T-cell (primary cell): ENCODE data around the gene NOPCHAP1. TPM values are rescaled to one million over a fixed set of nuclear protein-coding genes. Genes with fewer than 3 reads are reported as not detected.
A peak's percentile ranks its signal among the peaks of the same experiment; 100 is the strongest.
"Not testable (repeated sequence)": the region's sequence is repeated elsewhere in the genome, so short reads cannot be mapped to it uniquely, and the experiment has no call there.

Experiments
- ATAC-seq, 4 experiments: fragments of 200-7000 bp in 3 of 4; fragments of 150-1000 bp in 1 of 4; cut with Tn5 transposase; replicated peaks in 1 of 4; 1 replicate in 3 of 4; 2 replicates in 1 of 4; pipeline ENCODE4 v1.10.0; 2021; ENCODE audit warnings: moderate library complexity in 3 of 4, mild to moderate bottlenecking in 2 of 4, moderate number of reproducible peaks in 1 of 4
- CTCF ChIA-PET, 2 donors: fragments of 300-600 bp; sonication (Branson Sonifier 250); formaldehyde crosslinking; loops; one replicate each; lab custom pipeline; 2022; ENCODE audit warnings: antibody characterized with exemption in 2 of 2; lab: Charles Lee
- POLR2A ChIA-PET, 2 donors: fragments of 300-600 bp; sonication (Branson Sonifier 250); formaldehyde crosslinking; loops; one replicate each; lab custom pipeline; 2022; ENCODE audit warnings: antibody characterized with exemption in 2 of 2; lab: Charles Lee
- DNase-seq, 35 experiments: peaks; one replicate each; pipeline versions ENCODE4 v3.0.0 to v3.0.0-alpha.2; 2013 to 2023
- H3K27ac ChIP-seq: one replicate; pipeline ENCODE4 v1.5.1; 2013; ENCODE audit warnings: low read length
- H3K27me3 ChIP-seq, 2 experiments: replicated peaks in 1 of 2; 1 replicate in 1 of 2; 2 replicates in 1 of 2; pipeline versions ENCODE4 v1.6.1 to v1.7.0; 2013; ENCODE audit warnings: low read length in 1 of 2, mixed read lengths in 1 of 2; ENCODE audit not compliant: control insufficient read depth in 2 of 2, insufficient read depth in 2 of 2; ENCODE audit errors: extremely low read depth in 1 of 2
- H3K36me3 ChIP-seq, 2 donors: 1 replicate in 1 of 2; 2 replicates in 1 of 2; pipeline versions ENCODE4 v1.6.1 to v1.7.0; 2013; ENCODE audit warnings: low read length in 1 of 2; ENCODE audit not compliant: control insufficient read depth in 2 of 2, insufficient read depth in 1 of 2; ENCODE audit errors: extremely low read depth in 1 of 2
- H3K4me1 ChIP-seq, 2 experiments: 1 replicate in 1 of 2; 2 replicates in 1 of 2; pipeline versions ENCODE4 v1.6.1 to v1.7.0; 2013; ENCODE audit warnings: low read length in 2 of 2, mixed read lengths in 1 of 2; ENCODE audit not compliant: insufficient read depth in 2 of 2, control insufficient read depth in 1 of 2; ENCODE audit errors: extremely low read depth in 1 of 2
- H3K4me3 ChIP-seq, 2 donors: 1 replicate in 1 of 2; 2 replicates in 1 of 2; pipeline versions ENCODE4 v1.5.1 to v1.7.0; 2013; ENCODE audit warnings: mild to moderate bottlenecking in 2 of 2, low read length in 1 of 2, moderate library complexity in 1 of 2; ENCODE audit not compliant: control insufficient read depth in 1 of 2; ENCODE audit errors: extremely low read depth in 1 of 2
- H3K9me3 ChIP-seq: 2 replicates; pipeline ENCODE4 v1.7.0; 2013
- H3K27ac Mint-ChIP-seq, 2 donors: one replicate each; pipeline ENCODE4 v1.8.0; 2020 to 2021; ENCODE audit warnings: mild to moderate bottlenecking in 2 of 2, mixed read lengths in 2 of 2
- H3K27me3 Mint-ChIP-seq, 2 donors: one replicate each; pipeline ENCODE4 v1.8.0; 2021 to 2022; ENCODE audit warnings: mixed read lengths in 2 of 2
- H3K36me3 Mint-ChIP-seq: one replicate; pipeline ENCODE4 v1.8.0; 2021; ENCODE audit warnings: mixed read lengths
- H3K4me1 Mint-ChIP-seq, 3 donors: one replicate each; pipeline ENCODE4 v1.8.0; 2020 to 2022; ENCODE audit warnings: mixed read lengths in 3 of 3, mild to moderate bottlenecking in 1 of 3
- H3K4me3 Mint-ChIP-seq, 3 donors: one replicate each; pipeline ENCODE4 v1.8.0; 2020 to 2022; ENCODE audit warnings: mild to moderate bottlenecking in 3 of 3, mixed read lengths in 3 of 3, moderate library complexity in 3 of 3
- H3K9me3 Mint-ChIP-seq, 3 donors: one replicate each; pipeline ENCODE4 v1.8.0; 2020 to 2022; ENCODE audit warnings: mixed read lengths in 3 of 3
- WGBS: methylation state at CpG from one replicate; pipeline ENCODE4 v1.1.5; 2013; ENCODE audit warnings: missing lambda C conversion rate; ENCODE audit not compliant: insufficient coverage; 5-methylcytosine and 5-hydroxymethylcytosine counted together
- total RNA-seq, 35 experiments: library from RNA in 6 of 35; stranded (reverse) in 6 of 35; fragments of 120-200 nt in 1 of 35; gene quantifications; one replicate each; pipeline versions ENCODE4 v1.2.1 to v1.2.4 and lab custom pipeline; 2013 to 2026

The NOPCHAP1 gene
- total RNA-seq, 5 donors from 2014 or later (not counting 1 experiment from before 2014, with no cell fraction given), result 11.4 to 15.5 (median 14.9) TPM

DNA sequence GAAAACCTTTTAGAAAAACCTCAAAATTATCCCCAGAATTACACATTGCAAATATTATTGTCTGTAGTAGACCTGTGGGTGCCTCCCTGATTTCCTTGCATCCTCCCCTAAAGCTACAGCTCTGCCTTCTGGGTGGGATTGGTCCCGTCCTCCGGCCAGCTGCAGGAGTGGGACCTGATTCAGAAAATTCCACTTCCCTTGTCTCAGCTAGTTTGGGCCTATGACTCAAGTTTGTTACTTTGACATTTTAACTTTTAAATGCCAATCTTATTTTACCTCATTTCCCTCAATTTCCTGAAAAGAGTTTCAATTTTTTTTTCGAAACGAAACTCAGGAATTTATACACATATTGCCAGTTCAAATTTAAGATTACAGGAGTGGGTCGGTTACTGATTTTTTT lies 14.8 kb upstream of the NOPCHAP1 start:
- no peak for DNase-seq
- Histone ChIP-seq H3K9me3 (no peaks in the 10 kb centered on the region), H3K36me3 (no peaks in the 10 kb centered on the region), H3K27ac (no peak overlapping the region), H3K27me3 (no peaks in the 10 kb centered on the region), H3K4me1 (no peaks in the 10 kb centered on the region), H3K4me3 (no peak overlapping the region)
- H3K4me1 Mint-ChIP-seq, result no peaks in the 10 kb centered on the region
- no peaks in the 10 kb centered on the region for H3K9me3 Mint-ChIP-seq
- POLR2A ChIA-PET, result no interaction called here
- H3K36me3 Mint-ChIP-seq, result no peaks in the 10 kb centered on the region
- H3K4me3 Mint-ChIP-seq, result no peak overlapping the region
- ATAC-seq, result no peak
- no peaks in the 10 kb centered on the region for H3K27me3 Mint-ChIP-seq
- CTCF ChIA-PET, result interaction anchor here in 1 of 2 donors (0.6 kb wide), 1 partner anchor 12 kb away, joined by 5 read pairs; no protein-coding TSS in a partner anchor
- WGBS, result 100% methylated on average over 1 of the region's 5 CpGs
- H3K27ac Mint-ChIP-seq, result no peak overlapping the region

DNA sequence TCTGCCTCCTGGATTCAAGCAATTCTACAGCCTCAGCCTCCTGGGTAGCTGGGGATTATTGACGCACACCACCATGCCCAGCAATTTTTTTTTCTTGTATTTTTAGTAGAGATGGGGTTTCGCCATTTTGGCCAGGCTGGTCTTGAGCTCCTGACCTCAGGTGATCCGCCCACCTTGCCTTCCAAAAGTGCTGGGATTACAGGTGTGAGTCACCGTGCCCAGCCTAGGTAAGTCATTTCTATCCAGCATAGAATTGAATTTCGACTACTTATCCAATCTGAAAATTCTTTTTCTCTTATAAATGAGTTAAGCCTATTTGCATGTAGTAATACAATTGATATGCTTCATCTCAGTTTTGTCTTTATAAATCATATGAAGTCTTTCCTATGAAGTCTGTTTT lies 12.9 kb upstream of the NOPCHAP1 start:
- Histone ChIP-seq H3K9me3 (no peaks in the 10 kb centered on the region), H3K4me1 (no peaks in the 10 kb centered on the region), H3K36me3 (no peaks in the 10 kb centered on the region), H3K4me3 (no peak overlapping the region), H3K27ac (no peak overlapping the region), H3K27me3 (peaks cover 0 to 5% of the 10 kb centered on the region in 2 experiments)
- WGBS, result no CpG with 5 or more reads among the region's 5 CpGs
- H3K9me3 Mint-ChIP-seq, result no peaks in the 10 kb centered on the region
- ChIA-PET POLR2A (no interaction called here), CTCF (no interaction called here)
- no peaks in the 10 kb centered on the region for H3K27me3 Mint-ChIP-seq
- no peaks in the 10 kb centered on the region for H3K4me1 Mint-ChIP-seq
- no peak overlapping the region for H3K4me3 Mint-ChIP-seq
- no peaks in the 10 kb centered on the region for H3K36me3 Mint-ChIP-seq
- no peak for DNase-seq
- H3K27ac Mint-ChIP-seq, result no peak overlapping the region
- no peak for ATAC-seq

DNA sequence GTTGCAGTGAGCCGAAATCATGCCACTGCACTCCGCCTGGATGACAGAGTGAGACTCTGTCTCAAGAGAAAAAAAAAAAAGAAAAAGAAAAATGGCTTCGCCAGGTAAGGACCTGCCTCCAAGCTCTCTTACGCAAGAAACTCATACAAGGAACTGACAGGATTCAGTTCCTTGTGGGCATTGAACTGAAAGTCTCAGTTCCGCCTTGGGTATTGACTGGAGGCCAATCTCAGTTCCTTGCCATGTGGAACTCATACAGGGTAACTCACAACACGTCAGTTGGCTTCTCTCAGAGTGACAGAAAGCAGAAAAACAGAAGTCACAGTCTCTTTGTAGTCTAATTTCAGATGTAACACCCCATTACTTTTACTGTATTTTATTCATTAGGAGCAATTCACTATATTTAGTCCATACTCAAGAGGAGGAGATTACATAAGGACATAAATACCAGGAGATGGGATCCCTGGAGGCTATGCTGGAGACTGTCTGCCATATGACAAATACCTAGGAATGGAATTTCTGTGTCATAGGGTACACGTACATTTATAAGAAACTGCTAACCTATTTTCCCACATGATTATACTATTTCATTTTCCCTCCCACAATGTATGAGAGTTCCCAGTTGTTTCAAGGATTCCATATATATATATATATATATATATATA lies 11.4 kb upstream of the NOPCHAP1 start:
- Mint-ChIP-seq H3K4me3 (no peak overlapping the region), H3K4me1 (no peaks in the 10 kb centered on the region), H3K27ac (no peak overlapping the region), H3K27me3 (no peaks in the 10 kb centered on the region), H3K36me3 (no peaks in the 10 kb centered on the region), H3K9me3 (no peaks in the 10 kb centered on the region)
- ChIA-PET CTCF (interaction anchor here in 1 of 2 donors (0.6 kb wide), 2 partner anchors 12 to 1152 kb away, joined by 3 to 4 read pairs; partner anchors contain the start of gene NOPCHAP1), POLR2A (no interaction called here)
- Histone ChIP-seq H3K9me3 (no peaks in the 10 kb centered on the region), H3K4me1 (no peaks in the 10 kb centered on the region), H3K36me3 (no peaks in the 10 kb centered on the region), H3K4me3 (no peak overlapping the region), H3K27me3 (peaks cover 0 to 5% of the 10 kb centered on the region in 2 experiments), H3K27ac (no peak overlapping the region)
- 99% methylated on average over 5 of the region's 7 CpGs for WGBS
- DNase-seq (peak in 1 of 35 experiments; percentile 16), ATAC-seq (no peak)

DNA sequence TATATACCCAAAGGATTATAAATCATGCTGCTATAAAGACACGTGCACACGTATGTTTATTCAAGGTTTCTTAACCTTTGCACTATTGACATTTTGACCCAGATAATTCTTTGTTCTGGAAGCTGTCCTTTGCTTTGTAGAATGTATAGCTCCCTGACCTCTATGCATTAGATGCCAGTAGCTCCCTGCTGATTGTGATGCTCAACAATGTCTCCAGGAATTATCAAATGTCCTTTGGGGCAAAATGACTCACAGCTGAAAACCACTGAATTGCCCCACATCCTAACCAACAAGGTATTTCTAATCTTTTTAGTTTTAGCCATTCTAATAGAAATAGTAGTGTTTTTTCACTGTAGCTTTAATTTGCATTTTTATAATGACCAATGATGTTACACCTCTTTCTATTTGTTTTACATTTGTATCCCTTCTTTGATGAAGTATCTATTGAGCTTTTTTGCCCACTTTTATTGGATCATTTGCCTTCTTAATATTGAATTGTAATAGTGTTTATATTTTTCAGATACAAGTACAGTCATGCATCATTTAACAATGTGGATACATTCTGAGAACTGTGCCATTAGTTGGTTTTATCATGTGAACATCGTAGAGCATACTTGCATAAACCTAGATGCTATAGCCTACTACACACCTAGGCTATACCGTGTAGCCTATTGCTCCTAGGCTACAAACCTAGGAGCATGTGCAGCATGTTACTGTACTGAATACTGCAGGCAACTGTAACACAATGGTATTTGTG lies 10.4 kb upstream of the NOPCHAP1 start:
- DNase-seq, result no peak
- no peak overlapping the region for H3K27ac Mint-ChIP-seq
- peaks cover 0 to 5% of the 10 kb centered on the region in 2 experiments for H3K27me3 ChIP-seq
- WGBS, result no CpG with 5 or more reads among the region's 4 CpGs
- no peaks in the 10 kb centered on the region for H3K9me3 ChIP-seq
- H3K9me3 Mint-ChIP-seq, result no peaks in the 10 kb centered on the region
- no peaks in the 10 kb centered on the region for H3K36me3 Mint-ChIP-seq
- H3K4me1 ChIP-seq, result no peaks in the 10 kb centered on the region
- H3K4me3 ChIP-seq, result no peak overlapping the region
- H3K4me1 Mint-ChIP-seq, result no peaks in the 10 kb centered on the region
- ChIA-PET CTCF (interaction anchor here in 1 of 2 donors (0.6 kb wide), 2 partner anchors 11 to 1153 kb away, joined by 3 to 4 read pairs; partner anchors contain the start of gene NOPCHAP1), POLR2A (no interaction called here)
- ATAC-seq, result no peak
- no peak overlapping the region for H3K27ac ChIP-seq
- H3K27me3 Mint-ChIP-seq, result no peaks in the 10 kb centered on the region
- no peak overlapping the region for H3K4me3 Mint-ChIP-seq
- no peaks in the 10 kb centered on the region for H3K36me3 ChIP-seq

DNA sequence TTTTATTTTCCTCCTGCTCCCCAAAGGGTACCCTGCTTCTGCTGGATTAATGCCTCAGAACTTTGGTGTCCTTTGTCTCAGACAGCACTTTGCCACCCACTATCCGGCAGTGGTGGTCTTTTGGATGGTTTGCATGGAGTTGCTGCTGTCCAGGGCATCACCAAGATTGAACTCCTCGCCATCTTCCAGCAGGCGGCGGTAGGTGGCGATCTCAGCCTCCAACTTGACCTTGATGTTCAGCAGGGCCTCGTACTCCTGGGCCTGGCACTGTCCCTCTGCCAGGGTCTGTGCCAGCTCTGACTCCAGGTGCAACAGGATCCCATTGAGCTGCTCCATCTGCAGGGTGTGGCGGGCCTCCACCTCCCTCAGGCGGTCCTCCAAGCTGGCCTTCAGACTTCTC lies 9.4 kb upstream of the NOPCHAP1 start:
- peaks cover 0 to 5% of the 10 kb centered on the region in 2 experiments for H3K27me3 ChIP-seq
- ChIA-PET POLR2A (interaction anchor here in 1 of 2 donors (0.6 kb wide), 1 partner anchor 408 kb away, joined by 3 read pairs; no protein-coding TSS in a partner anchor), CTCF (no interaction called here)
- peak in 1 of 35 experiments; percentile 8 for DNase-seq
- no peaks in the 10 kb centered on the region for H3K4me1 ChIP-seq
- no peak overlapping the region for H3K27ac Mint-ChIP-seq
- no peaks in the 10 kb centered on the region for H3K9me3 Mint-ChIP-seq
- H3K36me3 ChIP-seq, result no peaks in the 10 kb centered on the region
- H3K36me3 Mint-ChIP-seq, result no peaks in the 10 kb centered on the region
- no peak overlapping the region for H3K4me3 Mint-ChIP-seq
- WGBS, result 92% methylated on average over 7 of the region's 8 CpGs
- no peak for ATAC-seq
- no peaks in the 10 kb centered on the region for H3K27me3 Mint-ChIP-seq
- H3K9me3 ChIP-seq, result no peaks in the 10 kb centered on the region
- H3K4me3 ChIP-seq, result no peak overlapping the region
- H3K4me1 Mint-ChIP-seq, result no peaks in the 10 kb centered on the region
- no peak overlapping the region for H3K27ac ChIP-seq

DNA sequence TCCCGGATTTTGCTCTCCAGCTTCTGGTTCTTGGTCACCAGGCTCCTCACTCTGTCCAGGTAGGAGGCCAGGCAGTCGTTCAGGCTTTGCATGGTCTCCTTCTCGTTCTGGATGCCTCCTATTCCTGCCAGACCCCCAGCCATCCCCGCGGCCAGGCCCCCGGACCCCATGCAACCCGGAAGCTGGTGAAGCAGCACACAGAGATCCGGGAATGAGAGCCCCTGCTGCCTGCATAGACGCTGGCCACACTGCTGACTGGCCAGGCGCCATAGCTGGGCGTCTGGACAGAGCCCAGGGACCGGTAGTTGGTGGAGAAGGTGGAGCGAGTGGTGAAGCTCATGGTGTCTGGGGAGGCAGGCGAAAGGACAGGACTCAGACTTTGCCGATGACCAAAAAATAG lies 8.4 kb upstream of the NOPCHAP1 start:
- H3K9me3 ChIP-seq, H3K27ac ChIP-seq, H3K36me3 ChIP-seq, H3K36me3 Mint-ChIP-seq, CTCF ChIA-PET, H3K4me1 Mint-ChIP-seq, H3K4me1 ChIP-seq, H3K27ac Mint-ChIP-seq, H3K27me3 Mint-ChIP-seq, ATAC-seq, H3K9me3 Mint-ChIP-seq, H3K4me3 Mint-ChIP-seq, H3K4me3 ChIP-seq, POLR2A ChIA-PET, H3K27me3 ChIP-seq, DNase-seq: not testable (repeated sequence)
- WGBS, result 85% methylated on average over 14 of the region's 15 CpGs
